ENCODE measurements around the gene PLEKHH1.

- TF ChIP-seq CTCF (IDR thresholded peaks at IDR 0.05) (no peak), EP300 (IDR thresholded peaks at IDR 0.05) (no peak)
Observed at GRCh38 chr14:67584978-67585377, 51.9 kb downstream of the PLEKHH1 start.

Data from tibial nerve (tissue), 4 donors.